DOHH2 (cell line): Measurements from ENCODE around the gene CH25H.

Source experiments
- H3F3A ChIP-seq: fragments of 200-600 bp; sonication (generic), shearing (Covaris generic); 2 replicates; pipeline ENCODE4 v1.6.0; 2016; ENCODE audit warnings: antibody characterized with exemption, mild to moderate bottlenecking; ENCODE audit not compliant: control insufficient read depth, insufficient read depth
- H3K27ac ChIP-seq: fragments of 200-600 bp; sonication (generic); 2 replicates; pipeline ENCODE4 v1.5.1; 2014; ENCODE audit warnings: low read depth, mild to moderate bottlenecking, low read length, moderate library complexity
- H3K27me3 ChIP-seq: fragments of 200-600 bp; sonication (generic); 2 replicates; pipeline ENCODE4 v1.6.1; 2014; ENCODE audit warnings: mild to moderate bottlenecking, low read length, mixed read lengths; ENCODE audit not compliant: control insufficient read depth
- H3K36me3 ChIP-seq: fragments of 200-600 bp; sonication (generic); 2 replicates; pipeline ENCODE4 v1.6.1; 2014; ENCODE audit warnings: mild to moderate bottlenecking, low read length, moderate library complexity, mixed read lengths; ENCODE audit not compliant: control insufficient read depth
- H3K4me1 ChIP-seq: fragments of 200-600 bp; sonication (generic); 2 replicates; pipeline ENCODE4 v1.6.1; 2014; ENCODE audit warnings: mild to moderate bottlenecking, low read length, mixed read lengths; ENCODE audit not compliant: control insufficient read depth
- H3K4me2 ChIP-seq: fragments of 200-600 bp; sonication (generic); 2 replicates; pipeline ENCODE4 v1.6.0; 2014; ENCODE audit warnings: mild to moderate bottlenecking, low read length, moderate library complexity
- H3K4me3 ChIP-seq: fragments of 200-600 bp; sonication (generic); 2 replicates; pipeline ENCODE4 v1.5.1; 2014; ENCODE audit warnings: mild to moderate bottlenecking, low read length, mixed read lengths
- H3K79me2 ChIP-seq: fragments of 200-600 bp; sonication (generic); 2 replicates; pipeline ENCODE4 v1.6.1; 2014; ENCODE audit warnings: mild to moderate bottlenecking, low read length, mixed read lengths; ENCODE audit not compliant: control insufficient read depth
- H3K9me2 ChIP-seq: fragments of 200-600 bp; sonication (generic); replicated peaks from 2 replicates; pipeline ENCODE4 v1.6.1; 2014; ENCODE audit warnings: mild to moderate bottlenecking, low read length, mixed read lengths; ENCODE audit not compliant: control insufficient read depth
- H3K9me3 ChIP-seq: fragments of 200-600 bp; sonication (generic); 2 replicates; pipeline ENCODE4 v1.6.1; 2014; ENCODE audit warnings: antibody characterized with exemption, low read length, mixed read lengths; ENCODE audit not compliant: control insufficient read depth, insufficient read depth
- H4K20me1 ChIP-seq: fragments of 200-600 bp; sonication (generic); 2 replicates; pipeline ENCODE4 v1.6.0; 2014; ENCODE audit warnings: low read depth, mild to moderate bottlenecking, antibody characterized with exemption, low read length, moderate library complexity; ENCODE audit not compliant: control insufficient read depth, insufficient read depth
- CTCF ChIP-seq: fragments of 200-600 bp; sonication (generic); IDR thresholded peaks from one replicate; pipeline ENCODE4 v1.5.1; 2014; ENCODE audit warnings: antibody characterized with exemption, mild to moderate bottlenecking, low read depth, low read length; ENCODE audit not compliant: poor library complexity, severe bottlenecking
- EZH2phosphoT487 ChIP-seq: fragments of 200-600 bp; sonication (generic); IDR thresholded peaks from 2 replicates; pipeline ENCODE4 v1.6.1; 2017; ENCODE audit warnings: borderline replicate concordance, mild to moderate bottlenecking, antibody characterized with exemption, low read length, moderate library complexity, mixed read lengths

The CH25H gene

GRCh38 chr10:89164920-89165319, 42.2 kb downstream of the CH25H start:
- no peaks in the 10 kb centered on the region for H3K4me1 ChIP-seq
- no peaks in the 10 kb centered on the region for H3K9me3 ChIP-seq
- no peak overlapping the region for H3K27ac ChIP-seq
- H3K79me2 ChIP-seq = no peaks in the 10 kb centered on the region
- H4K20me1 ChIP-seq = no peaks in the 10 kb centered on the region
- no peak overlapping the region for H3K4me3 ChIP-seq
- no peak overlapping the region for H3K4me2 ChIP-seq
- H3K36me3 ChIP-seq = no peaks in the 10 kb centered on the region
- no peak for TF ChIP-seq EZH2phosphoT487
- peaks cover 14% of the 10 kb centered on the region for H3K27me3 ChIP-seq
- no peaks in the 10 kb centered on the region for H3K9me2 ChIP-seq
- no peaks in the 10 kb centered on the region for H3F3A ChIP-seq

GRCh38 chr10:89164080-89164479, 43.0 kb downstream of the CH25H start:
- Histone ChIP-seq H3K79me2 (no peaks in the 10 kb centered on the region), H3K4me3 (no peak overlapping the region), H3K27me3 (peaks cover 14% of the 10 kb centered on the region), H3K36me3 (no peaks in the 10 kb centered on the region), H4K20me1 (no peaks in the 10 kb centered on the region), H3K9me3 (no peaks in the 10 kb centered on the region), H3K4me1 (no peaks in the 10 kb centered on the region), H3K4me2 (no peak overlapping the region), H3K9me2 (no peaks in the 10 kb centered on the region), H3K27ac (no peak overlapping the region), H3F3A (no peaks in the 10 kb centered on the region)
- TF ChIP-seq CTCF (no peak), EZH2phosphoT487 (no peak)

GRCh38 chr10:89163265-89163995, 43.7 kb downstream of the CH25H start:
- no peaks in the 10 kb centered on the region for H3K9me2 ChIP-seq
- no peak overlapping the region for H3K27ac ChIP-seq
- H3K79me2 ChIP-seq = no peaks in the 10 kb centered on the region
- H3K4me3 ChIP-seq = no peak overlapping the region
- H3F3A ChIP-seq = no peaks in the 10 kb centered on the region
- peaks cover 14% of the 10 kb centered on the region for H3K27me3 ChIP-seq
- no peaks in the 10 kb centered on the region for H3K4me1 ChIP-seq
- no peaks in the 10 kb centered on the region for H3K9me3 ChIP-seq
- no peaks in the 10 kb centered on the region for H3K36me3 ChIP-seq
- no peak for TF ChIP-seq EZH2phosphoT487
- no peak for TF ChIP-seq CTCF
- H3K4me2 ChIP-seq = no peak overlapping the region
- H4K20me1 ChIP-seq = no peaks in the 10 kb centered on the region

GRCh38 chr10:89162596-89162995, 44.5 kb downstream of the CH25H start:
- no peak overlapping the region for H3K27ac ChIP-seq
- H3K9me2 ChIP-seq = no peaks in the 10 kb centered on the region
- TF ChIP-seq CTCF (no peak), EZH2phosphoT487 (no peak)
- H3F3A ChIP-seq = no peaks in the 10 kb centered on the region
- H3K9me3 ChIP-seq = no peaks in the 10 kb centered on the region
- H4K20me1 ChIP-seq = no peaks in the 10 kb centered on the region
- peaks cover 14% of the 10 kb centered on the region for H3K27me3 ChIP-seq
- H3K4me3 ChIP-seq = no peak overlapping the region
- no peaks in the 10 kb centered on the region for H3K36me3 ChIP-seq
- no peak overlapping the region for H3K4me2 ChIP-seq
- no peaks in the 10 kb centered on the region for H3K4me1 ChIP-seq
- no peaks in the 10 kb centered on the region for H3K79me2 ChIP-seq
